WTC11 (cell line): ENCODE results near the gene MTHFD2.

Experiments
- TF ChIP-seq, protein P1 (sequence below): fragments of 200-600 bp; IDR thresholded peaks from 2 replicates; pipeline ENCODE4 v1.8.0; 2022; ENCODE audit warnings: antibody characterized with exemption
- TF ChIP-seq, protein P2 (sequence below): fragments of 250-450 bp; sonication (Bioruptor Pico); conservative IDR thresholded peaks from 2 replicates; pipeline ENCODE4 v1.9.0; 2021; ENCODE audit warnings: mild to moderate bottlenecking

DNA sequence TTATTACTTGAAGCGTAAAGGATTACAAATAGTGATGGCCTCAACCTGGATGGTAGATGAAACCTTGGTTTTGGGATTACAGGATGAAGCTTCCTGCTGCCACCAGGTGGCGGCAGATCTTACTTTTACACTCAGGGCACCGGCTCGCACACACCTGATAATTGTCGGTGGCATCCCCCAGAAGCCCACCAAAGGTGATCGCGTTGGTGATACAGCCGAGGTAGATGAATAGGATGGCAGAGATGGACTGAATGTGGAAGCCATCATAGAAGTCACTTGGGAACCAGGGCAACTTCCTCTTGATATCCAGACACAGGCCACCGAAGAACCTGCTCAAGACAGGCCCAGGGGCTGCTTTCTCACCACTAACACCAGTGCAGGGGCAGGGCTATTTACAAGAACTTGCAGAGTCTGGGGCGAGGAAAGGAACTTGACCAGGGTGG is 51.8 kb downstream of the MTHFD2 start:
- TF ChIP-seq, protein P1, sequence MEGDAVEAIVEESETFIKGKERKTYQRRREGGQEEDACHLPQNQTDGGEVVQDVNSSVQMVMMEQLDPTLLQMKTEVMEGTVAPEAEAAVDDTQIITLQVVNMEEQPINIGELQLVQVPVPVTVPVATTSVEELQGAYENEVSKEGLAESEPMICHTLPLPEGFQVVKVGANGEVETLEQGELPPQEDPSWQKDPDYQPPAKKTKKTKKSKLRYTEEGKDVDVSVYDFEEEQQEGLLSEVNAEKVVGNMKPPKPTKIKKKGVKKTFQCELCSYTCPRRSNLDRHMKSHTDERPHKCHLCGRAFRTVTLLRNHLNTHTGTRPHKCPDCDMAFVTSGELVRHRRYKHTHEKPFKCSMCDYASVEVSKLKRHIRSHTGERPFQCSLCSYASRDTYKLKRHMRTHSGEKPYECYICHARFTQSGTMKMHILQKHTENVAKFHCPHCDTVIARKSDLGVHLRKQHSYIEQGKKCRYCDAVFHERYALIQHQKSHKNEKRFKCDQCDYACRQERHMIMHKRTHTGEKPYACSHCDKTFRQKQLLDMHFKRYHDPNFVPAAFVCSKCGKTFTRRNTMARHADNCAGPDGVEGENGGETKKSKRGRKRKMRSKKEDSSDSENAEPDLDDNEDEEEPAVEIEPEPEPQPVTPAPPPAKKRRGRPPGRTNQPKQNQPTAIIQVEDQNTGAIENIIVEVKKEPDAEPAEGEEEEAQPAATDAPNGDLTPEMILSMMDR, result peak; percentile 55
- TF ChIP-seq, protein P2, sequence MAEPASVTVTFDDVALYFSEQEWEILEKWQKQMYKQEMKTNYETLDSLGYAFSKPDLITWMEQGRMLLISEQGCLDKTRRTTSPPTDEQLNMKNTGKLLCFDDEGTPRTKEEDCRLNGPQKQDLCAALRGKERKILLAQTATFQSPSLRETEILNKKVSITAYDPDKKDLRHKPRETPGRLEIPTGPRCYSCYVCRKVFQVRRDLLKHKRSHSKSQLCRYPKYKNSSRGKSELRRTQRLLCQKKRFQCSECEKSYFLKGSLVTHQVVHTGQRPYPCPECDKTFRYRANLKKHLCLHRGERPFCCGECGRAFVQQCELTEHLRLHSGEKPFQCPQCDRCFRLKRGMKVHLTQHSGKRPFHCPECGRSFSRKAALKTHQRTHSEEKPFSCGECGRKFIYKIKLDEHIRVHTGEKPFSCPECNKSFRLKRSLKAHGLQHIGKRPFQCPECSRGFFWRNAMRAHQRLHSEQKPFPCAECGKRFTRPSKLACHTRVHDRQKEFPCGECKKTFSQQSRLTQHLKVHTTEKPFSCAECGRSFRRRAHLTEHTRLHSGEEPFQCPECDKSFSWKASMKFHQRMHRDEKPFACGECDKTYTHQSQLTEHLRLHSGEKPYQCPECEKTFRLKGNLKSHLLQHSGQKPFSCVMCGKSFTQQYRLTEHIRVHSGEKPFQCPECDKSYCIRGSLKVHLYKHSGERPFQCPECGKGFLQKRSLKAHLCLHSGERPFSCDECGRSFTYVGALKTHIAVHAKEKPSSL (CRISPR knock-in tag), result no peak
